ENCODE data around the gene GJA5.

Gene GJA5

DNA sequence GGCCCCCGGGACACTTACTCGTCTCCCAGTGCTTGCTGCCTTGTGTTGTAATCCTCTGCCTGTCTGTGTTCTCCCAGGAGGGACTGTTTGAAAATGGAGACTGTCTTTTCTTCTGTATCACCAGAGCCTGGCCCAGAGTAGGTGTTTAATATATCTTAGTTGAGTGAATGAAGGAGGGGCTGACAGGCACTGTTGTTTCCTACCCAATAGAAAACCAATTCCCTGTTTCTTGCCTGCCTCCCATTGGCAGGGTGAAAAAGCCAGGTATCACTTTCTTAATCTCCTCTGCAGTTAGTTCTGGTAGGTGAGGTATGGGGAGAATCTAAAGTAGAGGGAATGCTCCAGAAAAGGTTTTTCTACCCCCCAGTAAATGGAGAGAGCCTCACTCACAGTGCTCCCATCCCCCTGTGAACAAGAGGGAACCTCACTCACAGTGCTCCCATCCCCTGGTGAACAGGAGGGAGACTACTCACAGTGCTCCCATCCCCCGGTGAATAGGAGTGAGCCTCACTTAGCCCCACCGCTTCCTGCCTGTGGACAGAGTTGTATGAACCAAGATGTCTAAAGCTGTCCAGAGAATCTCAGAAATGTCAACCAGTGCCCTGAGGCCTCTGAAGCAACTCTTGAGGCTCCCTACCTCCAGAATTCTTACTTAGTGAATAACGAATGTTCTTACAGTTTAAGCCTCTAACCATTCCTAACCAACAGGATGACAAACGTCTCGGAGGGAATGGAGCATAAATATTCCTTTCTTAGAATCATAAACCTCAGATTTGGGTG is at the start of gene GJA5:
GJA5 (minus strand) TSS at position 122 of the 780 bp plus-strand sequence. CDS start 1,364 bp downstream, outside the sequence.
- no peak for DNase-seq (ENCODE audit: low spot score)

DNA sequence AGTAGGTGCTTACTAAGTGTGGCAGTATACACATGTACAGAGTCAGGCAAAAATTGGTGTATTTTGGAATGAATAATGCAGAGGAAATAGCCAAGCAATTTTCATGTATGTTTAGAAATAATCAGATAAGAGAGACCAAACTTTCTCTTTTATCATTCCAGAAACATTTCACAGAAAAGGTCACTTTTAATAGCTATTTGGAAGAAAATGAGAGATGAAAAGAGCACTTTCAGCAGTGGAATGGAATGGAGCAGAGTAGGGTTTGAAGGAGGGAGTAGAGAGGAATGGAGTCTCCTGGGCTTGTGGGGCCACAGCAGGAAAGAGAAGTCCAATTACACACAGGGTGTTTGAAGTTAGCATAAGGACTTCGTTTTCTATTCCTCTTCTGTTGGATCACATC is 48.8 kb upstream of the GJA5 start:
- no peak for DNase-seq (ENCODE audit: low spot score)

DNA sequence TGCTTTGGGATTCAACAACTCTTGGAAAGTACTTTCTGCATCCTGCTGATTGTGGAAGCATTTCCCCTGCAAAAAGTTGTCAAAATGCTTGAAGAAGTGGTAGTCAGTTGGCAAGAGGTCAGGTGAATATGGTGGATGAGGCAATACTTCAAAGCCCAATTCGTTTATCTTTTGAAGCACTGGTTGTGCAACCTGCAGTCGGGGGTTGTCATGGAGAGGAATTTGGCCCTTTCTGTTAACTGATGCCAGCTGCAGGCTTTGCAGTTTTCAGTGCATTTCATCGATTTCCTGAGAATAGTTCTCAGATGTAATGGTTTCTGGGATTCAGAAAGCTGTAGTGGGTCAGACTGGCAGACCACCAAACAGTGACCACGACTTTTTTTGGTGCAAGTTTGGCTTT is 47.6 kb upstream of the GJA5 start:
- DNase-seq (ENCODE audit: low spot score): no peak

DNA sequence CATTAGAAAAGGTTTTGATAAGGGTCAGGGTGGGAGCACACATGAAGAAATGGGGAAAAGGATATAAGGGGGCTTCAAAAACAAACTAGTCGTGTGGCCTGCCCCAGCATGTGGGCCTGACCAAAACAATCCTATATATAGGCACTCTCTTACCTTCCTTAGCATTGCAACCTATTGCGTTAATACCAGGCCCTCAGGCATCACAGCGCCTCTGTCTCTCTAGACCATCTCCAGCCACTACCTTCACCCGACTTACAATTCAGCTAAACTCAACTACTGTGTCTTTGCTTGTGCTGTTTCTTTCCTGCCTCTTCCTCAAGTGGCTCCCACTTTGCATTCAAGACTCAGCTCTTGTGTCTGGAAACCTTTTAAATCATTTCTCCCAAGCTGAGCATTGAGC is 47.0 kb upstream of the GJA5 start:
- DNase-seq (ENCODE audit: low spot score): no peak

DNA sequence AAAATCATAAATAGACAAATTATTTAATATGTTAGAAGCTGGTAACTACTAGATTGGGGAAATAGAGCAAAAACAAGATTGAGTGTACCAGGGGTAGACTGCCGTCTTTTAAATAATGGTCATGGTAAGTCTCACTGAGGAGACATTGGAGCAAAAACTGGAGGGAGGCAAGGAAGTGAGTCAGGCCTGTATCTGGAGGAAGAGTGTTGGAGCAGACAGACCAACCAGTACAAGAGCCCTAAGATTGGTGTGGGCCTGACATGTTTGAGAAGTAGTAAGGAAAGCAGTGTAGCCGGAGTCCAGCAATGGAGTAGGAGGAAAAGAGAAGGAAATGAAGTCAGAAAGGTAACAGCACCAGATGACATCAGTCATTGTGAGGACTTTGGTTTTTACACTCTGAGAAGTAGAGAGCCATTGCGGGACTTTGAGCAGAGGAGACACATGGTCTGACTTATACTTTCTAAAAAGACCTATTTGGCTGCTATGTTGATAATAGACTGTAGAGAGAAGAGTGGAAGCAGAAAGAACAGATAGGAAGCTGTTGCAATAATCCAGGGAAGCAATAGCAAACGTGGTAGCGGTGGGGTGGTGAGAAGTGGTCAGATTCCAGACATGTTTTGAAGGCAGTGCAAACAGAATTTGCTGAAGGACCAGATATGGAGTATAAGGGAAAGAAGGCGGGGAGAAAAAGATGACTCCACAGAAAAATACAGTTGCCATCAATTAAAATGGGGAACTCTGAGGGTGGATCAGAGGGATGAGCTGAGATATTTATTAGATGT is 44.7 kb upstream of the GJA5 start:
- no peak for DNase-seq (ENCODE audit: low spot score)

DNA sequence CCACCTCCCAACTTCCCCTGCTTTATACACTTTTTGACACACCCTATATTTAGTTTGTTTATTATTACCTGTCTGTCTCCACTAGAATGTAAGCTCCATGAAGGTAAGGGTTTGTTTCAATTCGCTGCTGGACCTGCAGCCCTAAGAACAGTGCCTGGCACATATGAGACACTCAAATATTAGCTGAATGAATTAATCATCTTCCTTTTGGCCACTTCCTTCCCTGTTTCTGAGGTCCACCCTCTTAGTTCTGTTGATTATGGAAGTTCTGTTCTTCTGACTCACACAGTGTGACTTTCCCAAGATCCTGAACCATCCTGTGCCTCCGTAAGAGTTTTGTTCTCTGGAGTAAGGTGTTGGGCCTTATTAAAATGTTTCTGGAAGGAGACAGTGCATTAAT is 40.4 kb upstream of the GJA5 start:
- DNase-seq (ENCODE audit: low spot score): no peak

DNA sequence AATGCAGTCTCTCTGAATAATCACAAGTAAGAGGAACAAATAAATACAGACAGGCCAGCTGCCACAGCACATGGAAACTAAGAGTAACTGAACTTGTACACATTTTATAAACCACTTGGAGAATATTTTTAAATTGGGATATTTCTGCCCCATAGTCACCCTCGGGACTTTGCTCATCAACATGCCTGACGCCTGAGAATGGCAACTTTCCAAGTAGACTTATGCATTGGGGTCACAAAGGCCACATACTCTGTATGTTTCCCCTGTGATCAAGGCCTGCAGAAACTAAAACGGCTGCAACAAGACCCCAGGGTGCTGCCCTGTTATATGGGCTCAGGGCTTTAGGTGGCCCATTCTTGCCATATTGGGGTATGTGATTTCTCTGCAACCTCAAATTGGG is 38.3 kb upstream of the GJA5 start:
- no peak for DNase-seq (ENCODE audit: low spot score)

DNA sequence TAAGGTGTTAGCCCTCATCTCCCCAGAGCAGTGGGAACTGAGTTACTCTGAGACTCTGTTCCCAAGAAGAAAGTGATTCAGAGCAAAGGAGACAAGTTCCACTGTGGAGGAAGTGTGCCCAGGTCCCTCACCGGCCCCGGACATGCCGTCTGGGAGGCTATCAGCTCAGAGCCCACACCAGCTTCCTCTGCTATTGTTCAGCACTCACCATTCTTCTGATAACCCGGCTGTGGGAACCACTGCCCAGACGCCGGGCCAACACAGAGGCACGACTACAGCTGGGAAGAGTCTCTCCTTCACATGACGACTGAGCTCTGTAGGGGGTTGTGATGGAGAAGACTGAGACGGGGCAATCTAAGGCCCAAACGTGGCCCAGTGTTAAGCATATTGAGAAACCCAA is 34.2 kb upstream of the GJA5 start:
- no peak for DNase-seq (ENCODE audit: low spot score)

DNA sequence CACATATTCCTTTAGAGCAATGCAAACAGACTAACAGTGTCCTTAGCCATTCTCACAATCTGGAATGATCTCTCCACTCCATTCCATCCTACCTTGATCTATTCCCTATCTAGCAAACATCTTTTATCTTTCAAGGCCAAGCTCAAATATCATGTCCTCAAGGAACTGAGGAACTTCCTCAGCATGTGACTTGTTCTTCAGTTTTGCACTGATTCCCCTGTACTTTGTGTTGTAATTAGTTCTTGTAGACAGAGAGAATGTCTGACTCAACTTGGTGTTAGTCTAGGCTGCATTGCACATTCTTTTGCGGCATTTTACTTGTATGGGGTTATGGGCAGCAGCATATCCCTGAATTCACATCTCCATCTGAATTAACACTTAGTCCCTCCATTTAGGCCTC is 31.5 kb upstream of the GJA5 start:
- no peak for DNase-seq (ENCODE audit: low spot score)

DNA sequence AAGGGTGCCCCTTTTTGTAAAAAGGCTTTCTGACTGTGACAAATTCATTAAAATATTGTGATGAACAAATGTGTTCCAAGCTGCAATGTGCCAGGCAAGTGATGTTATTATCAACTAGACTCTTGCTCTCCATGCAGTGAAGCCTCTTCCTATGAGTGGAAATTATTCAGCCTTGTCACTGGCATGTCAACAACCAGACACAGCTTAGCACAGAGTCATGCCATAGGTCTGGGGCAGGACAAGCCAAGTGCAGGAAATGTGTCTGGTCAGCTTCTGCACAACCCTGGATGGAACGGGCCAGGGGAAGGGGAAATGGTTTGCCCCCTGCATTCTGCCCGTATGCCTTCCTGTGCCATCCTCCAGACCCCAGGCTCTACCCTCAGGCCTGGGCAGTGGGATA is 27.4 kb upstream of the GJA5 start:
- DNase-seq (ENCODE audit: low spot score): no peak

DNA sequence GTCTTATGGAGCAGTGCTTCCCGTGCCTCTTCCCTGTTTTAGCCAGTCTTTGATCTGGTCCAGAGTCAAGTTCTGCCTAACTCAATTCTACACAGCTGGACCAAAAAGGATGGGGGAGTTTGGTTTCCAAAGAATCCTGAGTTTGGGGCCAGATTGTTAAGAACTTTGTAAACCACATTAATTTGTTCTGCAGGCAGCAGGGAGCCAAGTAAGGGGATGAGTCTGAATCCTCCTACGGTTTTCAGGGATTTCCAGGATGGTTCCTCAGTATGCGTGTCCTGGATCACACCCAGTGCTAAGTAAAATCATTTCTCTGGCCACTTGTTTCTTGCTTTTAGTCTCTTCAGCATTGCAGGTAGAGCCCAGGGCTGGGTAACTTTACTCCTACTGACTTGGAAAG is 26.1 kb upstream of the GJA5 start:
- DNase-seq (ENCODE audit: low spot score): no peak

DNA sequence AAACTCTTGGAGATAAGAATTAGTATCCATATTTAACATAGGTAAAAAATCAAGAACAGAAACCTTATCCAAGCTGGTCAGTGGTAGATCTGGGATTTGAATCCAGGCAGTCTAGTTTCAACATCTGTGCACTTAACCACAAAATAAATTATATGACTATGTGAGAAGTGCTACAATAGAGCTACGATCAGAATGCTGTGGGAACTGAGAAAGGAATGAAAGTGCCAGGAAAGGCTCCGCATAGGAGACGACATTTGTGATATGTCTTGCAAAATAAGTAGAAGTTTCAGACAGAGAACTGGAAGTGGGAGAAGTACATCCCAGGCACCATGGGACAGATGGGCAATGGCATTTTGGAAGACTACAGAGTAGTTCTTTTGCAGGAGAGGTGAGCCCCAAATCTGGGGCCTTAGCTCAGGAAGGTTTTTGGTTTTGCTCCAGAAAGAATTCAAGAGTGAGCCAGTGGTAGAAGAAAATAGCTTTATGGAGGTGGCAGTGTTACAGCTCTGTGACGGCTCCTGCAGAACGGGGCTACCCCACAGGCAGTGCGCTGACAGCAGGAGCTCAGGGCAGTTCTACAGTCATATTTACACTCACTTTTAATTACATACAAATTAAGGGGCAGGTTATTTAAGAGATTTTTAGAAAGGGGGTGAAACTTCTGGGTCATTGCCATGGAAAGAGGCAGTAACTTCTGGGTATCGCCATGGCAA is 25.5 kb upstream of the GJA5 start:
- no peak for DNase-seq (ENCODE audit: low spot score)

DNA sequence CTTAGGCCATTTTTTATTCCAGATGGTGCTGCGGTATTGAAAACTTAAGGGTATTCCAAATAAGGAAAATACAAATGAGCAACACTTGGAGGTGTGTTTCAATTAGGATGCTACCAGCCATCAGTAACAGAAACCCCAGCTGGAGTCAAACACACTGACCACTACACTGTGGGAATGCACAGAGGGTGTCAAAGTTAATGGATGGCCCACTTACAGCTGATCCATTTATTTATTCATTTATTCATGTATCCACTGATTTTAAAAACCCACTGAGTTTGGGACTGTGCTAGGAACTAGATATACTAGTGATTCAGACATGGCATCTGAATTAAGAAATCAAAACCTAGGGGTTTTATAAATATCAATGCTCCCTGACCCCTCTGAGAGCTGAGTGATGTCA is 24.5 kb upstream of the GJA5 start:
- no peak for DNase-seq (ENCODE audit: low spot score)

DNA sequence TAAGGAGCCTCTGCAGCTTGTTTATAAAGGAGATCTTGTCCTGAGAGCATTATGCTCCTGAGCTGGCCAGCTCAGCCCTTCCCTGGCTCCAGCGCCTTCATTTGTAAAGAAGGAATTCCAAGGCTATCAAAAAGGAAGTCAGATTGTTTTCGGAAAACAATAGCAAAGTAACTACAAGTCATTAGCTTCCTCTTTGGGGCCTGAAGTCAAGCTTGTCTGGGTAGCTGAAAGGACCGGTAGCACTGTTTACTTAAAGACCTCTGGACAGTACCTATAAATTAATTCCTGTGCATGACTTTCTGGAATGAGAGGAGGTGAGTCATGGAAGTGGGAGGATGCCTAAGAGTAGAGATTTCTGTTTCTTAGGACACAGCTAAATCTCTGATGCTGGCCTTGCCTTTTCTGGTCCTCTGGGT is 20.7 kb upstream of the GJA5 start:
- DNase-seq (ENCODE audit: low spot score): no peak

DNA sequence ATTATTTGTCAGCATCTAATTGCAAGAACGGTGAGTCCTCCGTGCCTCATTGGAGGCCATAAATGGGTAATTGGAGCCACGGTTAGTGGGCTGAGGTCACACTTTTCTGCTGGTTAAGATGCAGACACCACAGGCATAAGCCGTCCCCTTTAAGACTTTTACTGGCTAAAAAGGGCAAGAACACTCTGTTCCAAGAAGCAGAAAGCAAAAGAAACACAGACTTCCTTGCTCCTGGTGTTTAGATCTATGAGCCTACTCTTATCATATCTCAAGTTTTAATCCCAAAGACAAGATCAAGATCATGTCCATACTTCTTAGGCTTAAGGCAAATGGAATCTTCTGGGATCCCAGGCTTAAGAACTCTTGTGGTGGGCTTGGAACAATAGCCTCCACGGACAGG is 17.3 kb upstream of the GJA5 start:
- no peak for DNase-seq (ENCODE audit: low spot score)

DNA sequence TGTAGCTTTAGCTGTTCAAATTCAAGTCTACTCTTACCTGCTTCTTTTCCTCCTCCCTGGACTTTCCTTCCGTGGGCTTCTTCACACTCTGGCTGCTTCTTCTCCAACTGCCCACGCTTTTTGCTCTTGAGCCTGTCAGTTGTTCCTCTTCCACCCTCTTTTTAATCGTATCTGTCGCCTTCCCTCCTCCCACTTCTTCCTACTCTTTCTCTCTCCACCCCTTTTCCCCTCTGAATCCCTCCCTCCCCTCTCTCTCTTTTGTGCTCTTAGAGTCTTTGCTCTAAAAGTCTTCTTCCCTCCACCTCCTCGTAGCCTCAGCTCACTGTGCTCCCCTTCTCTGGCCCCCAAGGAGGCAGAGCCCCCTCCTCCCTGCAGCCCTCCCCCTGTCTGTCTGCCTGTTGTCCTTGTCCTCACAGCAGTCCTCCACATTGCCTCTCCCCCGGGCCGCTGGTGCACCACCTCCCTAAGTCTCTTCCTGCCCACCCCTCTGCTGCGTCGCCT is 12.9 kb upstream of the GJA5 start:
- no peak for DNase-seq (ENCODE audit: low spot score)

DNA sequence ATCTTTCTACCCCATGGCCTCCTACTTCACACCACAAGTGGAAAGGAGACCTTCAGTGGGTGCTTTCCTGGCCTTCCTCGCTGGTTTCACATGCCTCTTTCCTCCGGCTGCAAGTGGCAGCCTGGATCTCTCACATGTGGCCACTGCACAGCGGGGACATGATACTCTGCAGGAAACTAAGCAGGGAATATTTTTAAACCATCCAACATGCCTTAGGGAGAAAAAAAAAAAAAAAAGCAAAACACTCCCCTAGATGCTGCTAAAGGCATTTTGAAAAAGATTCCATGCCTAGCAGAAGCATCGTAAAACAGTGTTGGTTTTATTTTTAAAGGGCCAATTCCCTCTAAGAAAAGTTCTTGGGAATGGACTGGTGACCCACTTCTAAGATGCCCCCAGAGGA is 12.2 kb upstream of the GJA5 start:
- no peak for DNase-seq (ENCODE audit: low spot score)

DNA sequence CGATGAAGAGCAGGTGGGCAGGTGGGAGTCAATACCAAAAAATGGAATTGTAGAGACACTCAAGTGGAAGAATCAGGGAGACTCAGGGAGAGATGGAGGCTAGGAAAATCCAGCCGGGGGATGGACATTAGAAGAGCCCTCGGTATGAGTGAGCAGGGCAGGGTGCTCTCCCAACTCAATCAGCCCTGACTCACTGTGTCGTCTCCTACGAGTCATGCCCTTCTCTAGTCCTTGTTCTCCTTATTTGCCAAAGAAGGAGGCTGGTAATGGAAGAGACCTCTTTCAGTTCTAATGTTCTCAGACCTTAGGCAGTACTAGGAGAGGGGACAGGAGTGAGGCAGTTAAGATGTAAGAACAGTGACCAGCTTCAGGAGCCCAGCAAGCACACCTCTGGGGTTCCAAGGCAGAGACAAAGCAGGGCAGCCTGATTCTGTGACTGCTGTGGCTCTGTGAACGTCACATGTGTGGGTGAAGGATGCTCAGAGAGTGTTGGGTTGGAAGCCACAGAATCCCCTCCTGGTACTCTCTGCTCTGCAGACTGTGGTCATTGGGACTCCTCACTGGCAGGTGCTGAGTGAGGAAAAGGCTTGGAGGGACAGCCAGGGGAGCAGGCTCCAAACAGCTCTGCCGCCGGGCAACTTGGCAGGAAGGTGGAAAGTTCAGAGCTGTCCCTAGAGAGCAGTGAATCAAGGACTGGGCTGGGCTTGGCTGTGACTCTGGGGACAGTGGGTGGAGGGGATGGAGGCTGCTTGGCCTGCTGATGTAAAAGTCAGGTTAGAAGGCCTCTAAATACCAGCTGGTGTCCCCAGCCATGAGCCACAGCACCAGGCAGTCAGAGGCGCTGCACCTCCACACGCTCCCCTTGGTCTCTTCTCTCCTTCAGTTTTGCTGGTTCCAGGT is 11.1 kb upstream of the GJA5 start:
- DNase-seq (ENCODE audit: low spot score): no peak

DNA sequence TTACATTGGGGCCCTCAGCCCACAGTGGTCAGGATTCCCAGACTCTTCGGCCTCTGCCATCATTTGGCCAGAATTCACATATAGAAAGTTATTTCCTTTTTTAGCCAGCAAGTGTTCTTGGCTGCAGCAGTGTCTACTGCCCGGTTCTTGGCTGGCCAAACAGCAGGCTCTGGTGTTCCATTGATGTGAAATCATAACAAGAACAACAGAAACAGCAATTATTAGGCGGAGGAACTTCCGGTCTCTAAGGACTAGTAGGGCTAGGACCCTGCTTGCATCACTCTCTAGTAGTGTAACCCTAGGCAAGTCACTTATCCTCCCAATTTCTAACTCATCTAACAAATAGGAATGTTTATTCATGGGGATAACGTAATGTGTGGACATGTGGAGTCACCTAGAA is 8.7 kb upstream of the GJA5 start:
- DNase-seq (ENCODE audit: low spot score): no peak

DNA sequence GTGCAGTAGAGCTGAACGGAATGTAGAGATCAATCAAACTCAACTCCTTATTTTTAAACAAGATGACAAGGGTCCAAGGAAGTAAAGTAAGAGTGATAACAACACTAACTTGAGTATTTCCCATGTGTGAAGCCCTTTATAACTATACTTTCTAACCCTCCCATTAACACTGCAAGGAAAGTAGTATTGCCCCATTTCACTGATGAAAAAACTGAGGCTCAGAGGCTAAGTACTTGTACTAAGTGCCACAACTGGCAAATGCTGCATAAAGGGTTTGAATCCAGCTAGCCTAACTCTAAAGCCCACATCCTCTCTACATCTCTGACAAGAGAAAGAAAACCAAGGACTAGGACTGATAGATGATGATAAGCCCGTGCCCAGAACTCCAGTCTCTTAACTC is 8.2 kb upstream of the GJA5 start:
- no peak for DNase-seq (ENCODE audit: low spot score)

DNA sequence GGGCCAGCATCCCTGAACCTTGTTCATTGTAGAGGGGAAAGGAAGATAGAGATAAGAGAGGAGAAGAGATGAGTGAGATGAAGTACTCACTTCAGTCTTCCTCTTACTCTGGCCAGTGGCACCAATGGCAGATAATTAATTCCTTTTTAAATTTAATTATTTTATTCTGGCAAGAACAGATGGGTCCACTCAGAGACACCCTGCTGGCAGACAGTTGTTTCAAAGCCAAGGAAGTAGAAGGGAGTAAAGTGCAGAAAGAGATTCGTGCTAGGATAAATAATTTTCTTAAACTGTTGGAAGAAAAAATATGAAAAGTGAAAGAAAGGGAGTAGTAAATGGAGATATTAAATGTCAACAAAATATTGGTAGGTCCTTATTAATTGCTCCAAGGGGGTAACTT is 7.7 kb upstream of the GJA5 start:
- DNase-seq (ENCODE audit: low spot score): no peak
